Endothelial cell of umbilical vein (primary cell): ENCODE results near the gene ITPRIPL1. TPM values are rescaled to one million over a fixed set of nuclear protein-coding genes. Genes with fewer than 3 reads are reported as not detected.

Experiments used
- BruUV-seq: library from RNA; stranded (reverse); fragments of 400-500 nt; replicated peaks from 2 replicates; lab custom pipeline; 2021; lab: Mats Ljungman, UMichigan
- CTCF ChIA-PET: fragments of 300-600, 350-600 bp; sonication (Branson Sonifier 250); formaldehyde crosslinking; loops from one replicate; lab custom pipeline; 2021; ENCODE audit warnings: antibody characterized with exemption, inconsistent platforms; lab: Charles Lee
- POLR2A ChIA-PET: fragments of 300-600, 350-600 bp; sonication (Branson Sonifier 250); formaldehyde crosslinking; loops from one replicate; lab custom pipeline; 2021; ENCODE audit warnings: antibody characterized with exemption, inconsistent platforms; lab: Charles Lee
- DNase-seq: peaks from one replicate; pipeline ENCODE4 v3.0.0-alpha.2; 2011; ENCODE audit warnings: low read depth, low spot score
- FAIRE-seq: peaks from 2 replicates; lab custom pipeline; 2011; peaks lifted over from hg19 to GRCh38; lab: Jason Lieb, UNC
- H2AFZ ChIP-seq: 2 replicates; pipeline ENCODE4 v1.6.0; 2012; ENCODE audit warnings: low read depth, low read length, control low read depth, inconsistent platforms
- H3K27ac ChIP-seq: 2 replicates; pipeline ENCODE4 v1.5.1; 2011; ENCODE audit warnings: low read depth, mild to moderate bottlenecking, control low read depth, low read length, moderate library complexity; ENCODE audit not compliant: insufficient read depth
- H3K27me3 ChIP-seq, 2 experiments: 2 replicates each; pipeline versions ENCODE4 v1.6.0 to v1.6.1; 2011; ENCODE audit warnings: low read length in 2 of 2, mixed read lengths in 1 of 2; ENCODE audit not compliant: control insufficient read depth in 2 of 2, insufficient read depth in 2 of 2
- H3K36me3 ChIP-seq, 2 experiments: 2 replicates in 1 of 2; 3 replicates in 1 of 2; pipeline ENCODE4 v1.5.1; 2011; ENCODE audit warnings: low read length in 2 of 2, mild to moderate bottlenecking in 1 of 2, moderate library complexity in 1 of 2; ENCODE audit not compliant: control insufficient read depth in 2 of 2, insufficient read depth in 2 of 2; ENCODE audit errors: extremely low read depth in 1 of 2
- H3K4me1 ChIP-seq: 3 replicates; pipeline ENCODE4 v1.5.1; 2011; ENCODE audit warnings: mild to moderate bottlenecking, low read length; ENCODE audit not compliant: control insufficient read depth, insufficient read depth; ENCODE audit errors: extremely low read depth
- H3K4me2 ChIP-seq: 2 replicates; pipeline ENCODE4 v1.6.1; 2011; ENCODE audit warnings: low read length, control low read depth, mixed read lengths; ENCODE audit not compliant: insufficient read depth
- H3K4me3 ChIP-seq, 3 experiments: fragments of 200-600 bp in 1 of 3; sonication (generic), shearing (Covaris generic) in 1 of 3; replicated peaks in 1 of 3; 2 replicates each; pipeline ENCODE4 v1.5.1; 2011 to 2016; ENCODE audit warnings: control low read depth in 3 of 3, low read length in 3 of 3, mild to moderate bottlenecking in 2 of 3, inconsistent platforms in 1 of 3, low read depth in 1 of 3, moderate library complexity in 1 of 3; ENCODE audit not compliant: insufficient read depth in 1 of 3
- H3K79me2 ChIP-seq: 2 replicates; pipeline ENCODE4 v1.6.0; 2012; ENCODE audit warnings: low read length, inconsistent platforms; ENCODE audit not compliant: control insufficient read depth, insufficient read depth
- H3K9ac ChIP-seq: replicated peaks from 2 replicates; pipeline ENCODE3; 2011; ENCODE audit warnings: low read length, control low read depth; ENCODE audit not compliant: insufficient read depth; ENCODE audit errors: extremely low read depth
- H3K9me1 ChIP-seq: replicated peaks from 3 replicates; pipeline ENCODE4 v1.6.0; 2011; ENCODE audit warnings: mild to moderate bottlenecking, low read length; ENCODE audit not compliant: control insufficient read depth, insufficient read depth; ENCODE audit errors: extremely low read depth
- H3K9me3 ChIP-seq: replicated peaks from 2 replicates; pipeline ENCODE4 v1.5.1; 2012; ENCODE audit warnings: low read length, inconsistent platforms; ENCODE audit not compliant: control insufficient read depth, insufficient read depth
- H4K20me1 ChIP-seq: replicated peaks from 2 replicates; pipeline ENCODE3; 2011; ENCODE audit warnings: mild to moderate bottlenecking, low read length; ENCODE audit not compliant: control insufficient read depth, insufficient read depth; ENCODE audit errors: extremely low read depth
- CTCF ChIP-seq, 2 donors: IDR thresholded peaks; 1 replicate in 1 of 2; 2 replicates in 1 of 2; pipeline ENCODE4 v1.5.1; 2011; ENCODE audit warnings: low read length in 2 of 2, mild to moderate bottlenecking in 2 of 2, moderate library complexity in 2 of 2, control low read depth in 1 of 2, inconsistent platforms in 1 of 2, low read depth in 1 of 2; ENCODE audit not compliant: insufficient read depth in 1 of 2; ENCODE audit errors: extremely low read depth in 1 of 2
- EZH2 ChIP-seq: IDR thresholded peaks from 2 replicates; pipeline ENCODE4 v1.6.1; 2012; ENCODE audit warnings: borderline replicate concordance, low read depth, mild to moderate bottlenecking, moderate library complexity, low read length, inconsistent platforms; ENCODE audit not compliant: severe bottlenecking
- FOS ChIP-seq: IDR thresholded peaks from 2 replicates; pipeline ENCODE4 v1.6.1; 2011; ENCODE audit warnings: mild to moderate bottlenecking, low read length, moderate library complexity, borderline replicate concordance; ENCODE audit not compliant: insufficient read depth
- GATA2 ChIP-seq: IDR thresholded peaks from 2 replicates; pipeline ENCODE4 v1.7.0; 2011; ENCODE audit warnings: low read depth, mild to moderate bottlenecking, moderate library complexity, mixed read lengths, low read length; ENCODE audit not compliant: insufficient read length, insufficient read depth
- JUN ChIP-seq: IDR thresholded peaks from 2 replicates; pipeline ENCODE4 v1.6.1; 2011; ENCODE audit warnings: borderline replicate concordance, low read depth; ENCODE audit not compliant: insufficient read length, insufficient read depth
- MYC ChIP-seq: IDR thresholded peaks from one replicate; pipeline ENCODE4 v1.6.1; 2011; ENCODE audit warnings: mild to moderate bottlenecking, low read depth, low read length
- POLR2A ChIP-seq: IDR thresholded peaks from 2 replicates; pipeline ENCODE4 v1.6.1; 2012; ENCODE audit warnings: low read depth, mild to moderate bottlenecking, control low read depth, low read length
- POLR2AphosphoS5 ChIP-seq: IDR thresholded peaks from 2 replicates; pipeline ENCODE4 v1.6.1; 2012; ENCODE audit warnings: low read depth, mild to moderate bottlenecking, control low read depth, low read length, moderate library complexity; ENCODE audit not compliant: insufficient read depth
- dilution Hi-C: fragments of 300-500 bp; cut with MboI; formaldehyde crosslinking; loops from one replicate; pipeline ENCODE4 v1.15.0; 2019; ENCODE audit warnings: low sequenced_read_pairs; ENCODE audit not compliant: extremely low pct_ligation_motif_present
- intact Hi-C: fragments of 100-400 bp; cut with micrococcal nuclease; formaldehyde crosslinking; loops from one replicate; pipeline ENCODE4 v1.10.0; 2022
- polyA plus RNA-seq, 4 experiments: library from polyadenylated mRNA; depleted of rRNA in 3 of 4; stranded (reverse) in 3 of 4; unstranded in 1 of 4; fragments of >200 nt; gene quantifications; 2 replicates each; pipeline versions ENCODE4 v1.2.1 to v1.2.3, GENCODE V29; 2011 to 2012; ENCODE audit warnings: missing spikeins in 1 of 4
- total RNA-seq: library from RNA; stranded (reverse); gene quantifications from 2 replicates; pipeline ENCODE4 v1.2.3, GENCODE V29; 2021
- TF ChIP-seq, protein P1 (sequence below): IDR thresholded peaks from 2 replicates; pipeline ENCODE4 v1.6.1; 2011; ENCODE audit not compliant: insufficient read depth, insufficient read length

ITPRIPL1 gene
- total and polyA plus RNA-seq, 2 donors (not counting 3 experiments of a cell fraction or from before 2014, with no cell fraction given), result 2.6 to 5.8 TPM

- Histone ChIP-seq H4K20me1 (no peaks in the 10 kb centered on the region), H3K9me1 (no peaks in the 10 kb centered on the region), H3K4me1 (no peaks in the 10 kb centered on the region), H2AFZ (no peak overlapping the region), H3K36me3 (peaks cover 24 to 60% of the 10 kb centered on the region in 2 experiments), H3K79me2 (no peaks in the 10 kb centered on the region), H3K9ac (no peak overlapping the region), H3K4me3 (no peak overlapping the region), H3K9me3 (no peaks in the 10 kb centered on the region), H3K27ac (no peak overlapping the region), H3K4me2 (no peak overlapping the region), H3K27me3 (no peaks in the 10 kb centered on the region)
- TF ChIP-seq GATA2, result no peak
- TF ChIP-seq, protein P1, sequence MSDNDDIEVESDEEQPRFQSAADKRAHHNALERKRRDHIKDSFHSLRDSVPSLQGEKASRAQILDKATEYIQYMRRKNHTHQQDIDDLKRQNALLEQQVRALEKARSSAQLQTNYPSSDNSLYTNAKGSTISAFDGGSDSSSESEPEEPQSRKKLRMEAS, result no peak
- TF ChIP-seq POLR2A, result no peak
- TF ChIP-seq JUN, result no peak
- TF ChIP-seq CTCF (IDR thresholded peaks at IDR 0.05; ENCODE audit: extremely low read depth in 1 of 2, insufficient read depth in 1 of 2, low read depth in 1 of 2, low read length in 2 of 2), result no peak
- no peak for TF ChIP-seq POLR2AphosphoS5
- TF ChIP-seq FOS, result no peak
- no peak for TF ChIP-seq MYC
- TF ChIP-seq EZH2, result no peak
- ChIA-PET CTCF (no interaction called here), POLR2A (no interaction called here)
- intact Hi-C loops (no loop called here), dilution Hi-C loops (no loop called here)
- FAIRE-seq (no peak), DNase-seq (no peak)
- BruUV-seq, result TSS peak; percentile 12
Observed at GRCh38 chr2:96296925-96297324, 28.2 kb upstream of the ITPRIPL1 start.
